DMS153 (cell line): ENCODE measurements around the gene TEKTIP1.
"Not testable (repeated sequence)": the region's sequence is repeated elsewhere in the genome, so short reads cannot be mapped to it uniquely, and the experiment has no call there.

Source experiments
- DNase-seq: peaks from one replicate; lab custom pipeline; 2025; lab: John Stamatoyannopoulos, UW

Gene TEKTIP1

GRCh38 chr19:3523361-3524077 lies 15.5 kb upstream of the TEKTIP1 start:
- no peak for DNase-seq

GRCh38 chr19:3524078-3524842 lies 14.7 kb upstream of the TEKTIP1 start:
- DNase-seq: no peak

- no peak for DNase-seq
Observed at GRCh38 chr19:3524904-3525451, 14.0 kb upstream of the TEKTIP1 start.

GRCh38 chr19:3526507-3527237 lies 12.3 kb upstream of the TEKTIP1 start:
- DNase-seq: no peak

- DNase-seq: no peak
Observed at GRCh38 chr19:3527238-3527910, 11.6 kb upstream of the TEKTIP1 start.

GRCh38 chr19:3528080-3528479 lies 10.9 kb upstream of the TEKTIP1 start:
- no peak for DNase-seq

- no peak for DNase-seq
Observed at GRCh38 chr19:3528539-3529211, 10.3 kb upstream of the TEKTIP1 start.

- not testable (repeated sequence) for DNase-seq
Observed at GRCh38 chr19:3529299-3529698, 9.7 kb upstream of the TEKTIP1 start.

GRCh38 chr19:3530389-3530788 lies 8.6 kb upstream of the TEKTIP1 start:
- DNase-seq: no peak

- DNase-seq: no peak
Observed at GRCh38 chr19:3531716-3532115, 7.3 kb upstream of the TEKTIP1 start.

- no peak for DNase-seq
Observed at GRCh38 chr19:3532154-3532786, 6.7 kb upstream of the TEKTIP1 start.

GRCh38 chr19:3533033-3533432 lies 5.9 kb upstream of the TEKTIP1 start:
- DNase-seq: no peak

GRCh38 chr19:3533563-3534216 lies 5.3 kb upstream of the TEKTIP1 start:
- DNase-seq: no peak

- no peak for DNase-seq
Observed at GRCh38 chr19:3534375-3535234, 4.4 kb upstream of the TEKTIP1 start.

GRCh38 chr19:3535235-3535535 lies 3.8 kb upstream of the TEKTIP1 start:
- DNase-seq: no peak

GRCh38 chr19:3535563-3535965 lies 3.4 kb upstream of the TEKTIP1 start:
- no peak for DNase-seq

- no peak for DNase-seq
Observed at GRCh38 chr19:3535981-3536380, 3.0 kb upstream of the TEKTIP1 start.

GRCh38 chr19:3536429-3537100 lies 2.4 kb upstream of the TEKTIP1 start:
- DNase-seq: no peak

GRCh38 chr19:3537101-3537437 lies 1.9 kb upstream of the TEKTIP1 start:
- DNase-seq: no peak
